Fibroblast of peridontal ligament (primary cell): ENCODE data around the gene FOXJ3.
"Not testable (repeated sequence)": the region's sequence is repeated elsewhere in the genome, so short reads cannot be mapped to it uniquely, and the experiment has no call there.

Experiments
- DNase-seq: peaks from one replicate; pipeline ENCODE4 v3.0.0-alpha.2; 2010; ENCODE audit errors: extremely low read depth

FOXJ3 gene

DNA sequence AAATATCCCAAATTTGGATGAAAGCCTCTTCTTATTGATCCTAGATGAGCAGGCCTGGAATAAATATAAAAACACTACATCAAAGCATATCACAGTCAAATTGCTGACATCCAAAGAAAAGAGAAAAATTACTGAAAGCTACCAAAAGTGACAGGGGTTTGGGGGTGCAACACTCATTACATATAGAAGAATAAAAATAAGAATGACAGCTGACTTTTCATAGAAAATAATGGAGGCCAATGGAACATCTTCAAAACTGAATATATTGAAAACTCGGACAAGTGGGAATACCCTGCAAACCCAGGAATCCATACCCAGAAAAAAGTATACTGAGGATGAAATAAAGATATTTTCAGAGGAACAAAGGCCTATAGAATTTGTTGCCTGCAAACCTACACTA is 84.0 kb downstream of the FOXJ3 start:
- DNase-seq: no peak

DNA sequence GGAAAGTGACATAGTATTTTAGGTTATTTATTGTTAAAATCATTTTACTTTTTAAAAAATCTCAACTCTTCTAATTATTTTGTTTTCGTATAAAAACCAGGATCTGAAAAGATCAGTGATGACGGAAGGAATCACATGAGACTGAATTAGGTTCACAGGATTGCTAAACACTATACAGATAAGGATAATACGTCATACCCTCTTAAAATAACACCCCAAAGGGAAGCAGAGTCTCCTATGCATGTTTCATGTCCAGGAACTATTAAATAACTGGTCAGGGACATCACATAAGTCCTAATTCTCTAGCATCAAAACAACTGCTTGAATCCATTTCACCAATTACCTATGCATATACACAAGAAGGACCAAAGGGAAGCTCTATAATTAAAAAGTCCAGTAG is 84.9 kb downstream of the FOXJ3 start:
- DNase-seq: no peak

- DNase-seq: peak; percentile 58
Observed at GRCh38 chr1:42240966-42241755, 93.9 kb downstream of the FOXJ3 start.

GRCh38 chr1:42239555-42239954 is 95.5 kb downstream of the FOXJ3 start:
- DNase-seq: peak; percentile 37

- DNase-seq: no peak
Observed at GRCh38 chr1:42239041-42239440, 96.0 kb downstream of the FOXJ3 start.

DNA sequence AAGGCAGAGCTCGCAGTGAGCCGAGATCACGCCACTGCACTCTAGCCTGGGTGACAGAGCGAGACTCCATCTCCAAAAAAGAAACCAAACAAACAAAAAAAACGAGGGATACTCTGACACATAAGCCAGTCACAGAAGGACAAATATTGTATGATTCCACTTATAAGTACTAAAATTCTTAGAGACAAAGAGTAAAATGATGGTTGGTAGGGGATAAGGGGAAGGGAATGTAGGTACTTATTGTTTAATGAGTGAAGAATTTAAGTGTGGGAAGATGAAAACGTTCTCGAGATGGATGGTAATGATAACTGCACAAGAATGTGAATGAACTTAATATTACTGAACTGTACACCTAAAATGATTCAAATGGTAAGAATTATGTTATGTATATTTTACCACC is 103.8 kb downstream of the FOXJ3 start:
- DNase-seq: no peak

DNA sequence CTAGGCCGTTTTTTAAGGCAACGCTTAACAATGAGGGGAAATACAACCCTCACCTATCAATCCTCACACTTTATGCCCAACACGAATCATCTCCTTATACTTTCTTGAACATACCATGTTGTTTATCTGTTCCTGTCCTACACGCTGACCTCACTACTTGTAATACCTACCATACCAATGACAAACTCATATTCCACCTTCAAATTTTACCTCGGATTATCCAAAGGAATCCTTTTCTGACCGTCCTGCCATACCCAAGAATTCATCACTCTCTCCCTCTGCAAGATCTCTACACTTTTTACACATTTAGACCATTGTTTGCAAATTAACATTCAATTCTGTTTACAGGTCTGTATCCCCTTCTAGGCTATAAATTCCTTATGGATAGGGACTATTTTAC is 106.1 kb downstream of the FOXJ3 start:
- DNase-seq: no peak

- DNase-seq: no peak
Observed at GRCh38 chr1:42223036-42223435, 112.0 kb downstream of the FOXJ3 start.

GRCh38 chr1:42221952-42222606 is 113.0 kb downstream of the FOXJ3 start:
- DNase-seq: no peak

GRCh38 chr1:42221456-42221855 is 113.6 kb downstream of the FOXJ3 start:
- DNase-seq: no peak

DNA sequence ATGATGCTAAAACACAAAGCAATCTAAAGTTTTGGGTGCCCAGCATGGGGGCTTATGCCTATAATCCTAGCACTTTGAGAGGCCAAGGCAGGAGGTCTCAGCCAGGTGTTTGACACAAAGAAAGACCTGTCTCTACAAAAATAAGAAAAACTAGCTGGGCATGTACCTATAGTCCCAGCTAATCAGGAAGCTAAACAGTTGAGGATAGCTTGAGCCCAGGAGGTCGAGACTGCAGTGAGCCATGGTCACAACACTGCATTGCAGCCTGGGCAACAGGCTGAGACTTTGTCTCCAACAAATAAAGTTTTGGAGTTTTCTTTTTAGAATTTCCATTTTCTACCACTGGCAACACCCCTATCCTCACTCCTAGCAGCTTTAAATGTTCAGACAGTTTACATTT is 115.4 kb downstream of the FOXJ3 start:
- DNase-seq: no peak

DNA sequence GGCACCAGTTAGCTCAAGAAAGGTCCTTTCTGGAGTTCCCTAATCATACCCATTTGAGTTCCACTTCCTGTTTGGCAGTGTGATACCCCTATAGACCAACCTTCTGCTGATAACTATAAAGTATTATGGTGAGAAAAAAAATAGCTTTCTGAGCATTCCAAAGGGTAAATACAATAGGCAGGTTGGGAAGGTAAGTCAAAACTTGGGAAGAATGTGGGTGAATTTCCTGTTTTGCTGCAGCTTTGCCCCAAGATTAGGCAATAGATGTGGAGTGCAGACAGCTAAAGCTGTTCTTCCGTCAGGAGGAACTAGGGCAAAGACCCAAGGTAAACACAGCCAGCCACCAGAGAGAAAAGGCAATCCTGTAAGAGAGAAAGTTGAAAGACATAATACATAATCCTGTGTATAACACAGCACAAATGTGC is 120.6 kb downstream of the FOXJ3 start:
- peak; percentile 76 for DNase-seq

- no peak for DNase-seq
Observed at GRCh38 chr1:42211224-42211623, 123.8 kb downstream of the FOXJ3 start.

- peak; percentile 57 for DNase-seq
Observed at GRCh38 chr1:42210421-42211133, 124.5 kb downstream of the FOXJ3 start.

DNA sequence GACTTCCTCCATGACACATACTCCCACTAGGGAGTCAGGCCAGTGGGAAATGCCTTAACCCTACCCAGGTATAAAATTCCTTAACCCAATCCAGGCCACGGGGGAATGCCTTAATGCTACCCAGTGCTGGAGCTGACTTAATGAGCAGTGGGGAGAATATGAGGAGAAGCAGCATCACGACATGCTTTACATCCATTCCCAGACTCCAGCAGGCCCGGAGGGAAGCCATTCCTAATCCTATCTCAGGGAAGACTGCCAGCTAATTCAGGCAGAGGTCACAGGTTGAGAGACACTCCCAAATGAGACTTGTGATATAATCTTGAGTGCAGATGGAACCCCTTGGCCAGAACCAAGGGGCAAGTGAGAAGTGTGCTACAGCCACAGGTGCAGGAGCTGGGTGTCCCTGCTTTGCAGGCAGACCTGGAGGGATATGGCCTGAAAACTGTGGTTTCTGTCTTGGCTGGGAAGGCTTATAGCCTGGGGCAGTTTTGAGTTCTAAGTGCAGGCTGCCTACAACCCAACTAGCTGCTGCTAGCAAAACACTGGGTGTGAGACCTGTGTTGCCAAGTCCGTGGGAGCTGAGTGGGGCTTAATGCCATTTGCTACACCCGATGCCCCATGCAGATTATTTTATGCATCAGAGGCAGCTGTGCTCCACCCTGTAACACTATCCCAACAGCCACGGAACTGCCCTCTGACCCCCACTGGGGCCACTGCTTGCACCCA is 125.3 kb downstream of the FOXJ3 start:
- no peak for DNase-seq

- DNase-seq: not testable (repeated sequence)
Observed at GRCh38 chr1:42206930-42207329, 128.1 kb downstream of the FOXJ3 start.

DNA sequence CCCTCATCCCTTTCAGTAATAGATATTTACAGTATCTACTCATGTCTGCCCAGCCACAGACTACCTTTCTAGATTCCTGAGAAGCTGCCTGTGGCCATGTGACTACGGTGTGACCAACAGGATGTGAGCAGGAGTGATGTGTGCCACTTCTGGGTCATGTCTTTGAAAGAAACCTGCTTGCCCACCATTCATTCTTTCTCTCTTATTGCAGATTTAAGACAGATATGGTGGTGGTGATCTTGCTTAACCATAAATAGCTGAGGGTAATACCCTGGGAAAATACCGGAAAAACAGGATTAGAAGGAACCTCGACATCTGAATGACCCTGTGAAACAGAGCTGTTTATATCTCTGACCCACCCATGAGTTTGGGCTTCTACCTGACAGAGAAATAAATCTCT is 128.9 kb downstream of the FOXJ3 start:
- DNase-seq: no peak

DNA sequence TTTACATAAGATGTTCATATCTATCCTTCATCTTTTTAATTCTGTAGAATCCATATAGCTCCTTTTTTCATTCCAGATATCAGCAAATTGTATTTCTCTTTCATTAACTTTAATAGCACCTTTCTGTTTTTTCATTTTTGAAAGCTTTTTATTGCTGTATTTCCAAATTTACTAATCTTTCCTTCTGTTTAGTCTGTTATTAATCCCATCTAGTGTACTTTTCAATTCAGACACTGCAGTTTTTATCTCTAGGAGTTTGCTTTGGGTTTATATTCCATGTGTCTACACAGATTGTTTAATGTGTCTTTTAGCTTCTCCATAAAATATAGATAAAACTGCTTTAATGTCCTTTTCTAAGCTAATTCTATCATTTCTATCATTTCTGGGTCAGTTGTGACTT is 133.0 kb downstream of the FOXJ3 start:
- no peak for DNase-seq

GRCh38 chr1:42198251-42198650 is 136.8 kb downstream of the FOXJ3 start:
- DNase-seq: no peak

DNA sequence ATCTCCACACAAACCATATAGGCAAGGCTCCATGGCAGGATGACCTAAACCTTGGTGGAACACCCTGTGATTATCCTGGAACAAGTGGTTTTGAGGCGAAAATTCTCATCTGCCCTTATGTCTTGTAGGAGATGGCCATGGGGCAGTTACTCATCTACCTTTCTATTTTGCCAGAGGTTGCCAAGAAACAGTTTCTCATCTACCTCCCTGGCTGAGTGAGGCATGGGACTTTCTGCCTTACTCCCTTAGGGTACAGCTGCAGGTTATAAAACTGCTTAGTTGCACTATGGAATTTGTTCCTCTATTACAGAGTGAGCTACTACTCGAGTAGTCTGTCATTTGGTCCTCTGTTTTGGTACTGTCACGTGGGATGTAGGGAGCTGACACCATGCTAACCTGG is 139.2 kb downstream of the FOXJ3 start:
- DNase-seq: no peak

GRCh38 chr1:42192106-42192505 is 142.9 kb downstream of the FOXJ3 start:
- no peak for DNase-seq

DNA sequence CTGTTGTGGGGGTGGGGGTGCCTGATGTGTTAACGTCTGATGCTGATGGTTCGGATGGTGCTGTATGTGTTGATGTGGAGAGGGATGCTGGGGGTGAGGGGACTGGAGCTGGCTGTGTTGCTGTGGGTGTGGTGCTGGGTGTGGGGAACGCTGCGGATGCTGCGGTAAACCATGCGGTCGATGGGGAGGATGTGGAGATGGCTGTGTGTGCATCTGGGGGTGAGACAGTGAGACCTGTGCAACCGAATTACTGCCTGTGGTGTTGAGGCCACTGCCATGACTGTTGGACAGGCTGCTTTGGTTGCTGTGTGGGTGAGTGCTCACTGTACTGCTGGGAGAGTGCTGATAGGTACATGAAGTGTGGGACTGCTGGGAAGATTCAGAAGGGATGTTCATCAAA is 143.7 kb downstream of the FOXJ3 start:
- no peak for DNase-seq
